GM18873 (cell line): ENCODE measurements around the gene UGT1A3.
"Not testable (repeated sequence)": the region's sequence is repeated elsewhere in the genome, so short reads cannot be mapped to it uniquely, and the experiment has no call there.

ENCODE experiments used
- ATAC-seq: cut with Tn5 transposase; IDR thresholded peaks from one replicate; pipeline ENCODE4 v1.9.1; 2021; ENCODE audit warnings: mild to moderate bottlenecking, moderate library complexity, moderate number of reproducible peaks; ENCODE audit not compliant: unreplicated experiment, low FRiP score

UGT1A3 gene

GRCh38 chr2:233728723-233729301 lies at the start of gene UGT1A3:
UGT1A3 (plus strand) TSS chr2:233729042; CDS start chr2:233729127, 85 bp downstream.
- no peak for ATAC-seq

DNA sequence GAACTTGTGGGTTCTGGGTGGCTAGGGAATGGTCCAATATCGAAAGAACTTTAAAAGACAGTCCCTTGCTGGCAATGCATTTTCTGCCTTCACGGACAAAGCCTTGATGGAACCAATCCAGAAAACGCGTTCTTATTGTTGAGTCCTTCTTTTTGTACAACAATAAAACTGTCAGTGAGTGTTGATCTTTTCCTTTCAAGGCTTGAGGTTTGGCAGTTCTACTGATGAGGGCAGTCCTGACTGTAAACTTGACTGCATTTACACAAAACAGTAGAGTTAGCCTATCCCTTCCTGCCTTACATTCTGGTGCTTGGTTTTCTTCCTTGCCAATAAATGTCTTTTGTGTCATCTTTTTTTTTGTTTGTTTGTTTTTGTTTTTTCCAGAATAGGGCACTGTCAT lies 49.6 kb upstream of the UGT1A3 start:
- no peak for ATAC-seq

GRCh38 chr2:233680361-233681045 lies 48.3 kb upstream of the UGT1A3 start:
- ATAC-seq, result no peak

- no peak for ATAC-seq
These were observed 47.2 kb upstream of the UGT1A3 start, which contains the start of gene UGT1A7 for GRCh38 chr2:233681521-233682099. UGT1A7 (plus strand) TSS chr2:233681901; CDS start chr2:233681938, 37 bp downstream.

- ATAC-seq, result no peak
These were observed 44.2 kb upstream of the UGT1A3 start for GRCh38 chr2:233684640-233685039.

- no peak for ATAC-seq
These were observed 41.9 kb upstream of the UGT1A3 start for GRCh38 chr2:233686928-233687327.

GRCh38 chr2:233688341-233688740 lies 40.5 kb upstream of the UGT1A3 start:
- no peak for ATAC-seq

GRCh38 chr2:233689031-233689430 lies 39.8 kb upstream of the UGT1A3 start:
- ATAC-seq, result no peak

GRCh38 chr2:233689501-233689900 lies 39.3 kb upstream of the UGT1A3 start:
- ATAC-seq, result no peak

GRCh38 chr2:233690444-233690843 lies 38.4 kb upstream of the UGT1A3 start:
- no peak for ATAC-seq

DNA sequence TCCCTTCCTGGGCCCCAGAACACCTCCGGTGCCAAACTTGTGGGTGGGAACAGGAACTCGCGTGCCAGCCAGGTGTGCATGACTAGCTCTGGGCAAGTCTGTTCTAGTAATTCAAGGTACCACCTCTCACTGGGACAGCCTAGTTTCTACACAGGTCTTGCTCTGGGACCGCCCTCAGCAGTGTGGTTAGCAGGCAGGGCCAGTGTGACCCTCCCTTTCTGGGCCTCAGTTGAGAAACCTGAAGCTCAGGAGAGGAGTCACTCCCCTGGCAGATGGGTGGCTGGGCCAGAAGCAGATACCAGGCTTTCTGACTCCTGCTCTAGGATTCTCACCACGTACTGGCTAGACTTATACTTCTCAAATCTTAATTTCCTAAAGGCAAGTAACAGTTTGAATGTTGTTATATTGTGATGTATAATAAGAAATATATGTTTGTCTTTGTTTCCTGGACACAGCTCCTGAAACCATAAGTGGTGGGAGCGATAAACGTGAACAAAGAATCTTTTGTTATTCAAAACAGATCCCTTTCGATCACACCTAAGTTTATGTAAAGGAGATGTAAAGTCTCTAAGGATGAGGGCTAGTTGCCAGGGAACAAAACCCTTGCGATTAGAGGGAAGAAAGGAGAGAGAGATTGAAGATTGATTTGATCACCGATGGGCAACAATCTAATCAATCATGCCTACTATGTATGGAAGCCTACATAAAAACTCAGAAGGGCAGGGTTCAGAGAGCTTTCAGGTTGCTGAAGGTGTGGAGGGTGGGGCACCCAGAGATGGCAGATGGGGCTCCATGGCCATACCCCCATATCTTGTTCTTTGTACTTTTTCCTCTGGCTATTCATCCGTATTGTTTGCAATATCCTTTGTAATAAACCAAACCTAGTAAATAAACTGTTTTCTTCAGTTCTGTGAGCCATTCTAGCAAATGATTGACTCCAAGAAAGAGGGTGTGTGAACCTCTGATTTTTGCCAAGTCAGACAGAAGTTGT lies 37.1 kb upstream of the UGT1A3 start:
- no peak for ATAC-seq

DNA sequence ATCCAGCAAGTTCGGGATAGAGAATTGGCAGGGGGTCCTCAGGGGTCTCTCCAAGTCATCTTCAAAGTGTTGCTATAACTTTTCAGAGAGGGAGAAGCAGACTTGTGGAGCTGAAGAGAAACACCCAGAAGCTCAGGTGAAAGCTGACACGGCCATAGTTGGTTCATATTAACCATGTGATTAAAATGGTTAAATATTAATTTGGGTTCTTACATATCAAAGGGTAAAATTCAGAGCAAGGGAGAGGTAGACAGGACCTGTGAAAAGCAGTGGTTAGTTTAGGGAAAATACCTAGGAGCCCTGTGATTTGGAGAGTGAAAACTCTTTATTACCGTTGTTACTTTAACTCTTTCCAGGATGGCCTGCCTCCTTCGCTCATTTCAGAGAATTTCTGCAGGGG lies 36.2 kb upstream of the UGT1A3 start, which contains the start of gene UGT1A6:
Gene UGT1A6 (plus strand): TSS at position 243 of the 400 bp plus-strand sequence. CDS start 115 bp downstream, at position 358.
- no peak for ATAC-seq

DNA sequence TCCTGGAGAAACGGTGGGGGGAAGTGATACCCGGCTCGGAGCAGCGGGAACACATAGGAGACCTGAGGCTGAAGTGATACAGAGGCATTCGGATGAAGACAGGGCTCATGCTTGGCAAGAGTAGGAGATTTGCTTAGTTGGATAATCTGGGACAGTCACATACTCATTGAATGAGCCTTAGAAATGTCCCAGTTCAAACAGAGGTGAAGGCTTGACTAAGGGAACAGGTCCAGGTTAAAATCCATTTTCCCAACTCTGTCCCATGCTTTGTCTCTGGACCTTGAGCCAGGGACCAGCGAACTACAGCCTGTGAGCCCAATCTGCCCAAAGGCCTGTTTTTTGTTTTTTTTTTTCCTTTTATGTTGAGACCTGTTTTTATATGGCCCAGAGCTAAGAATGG lies 34.9 kb upstream of the UGT1A3 start:
- no peak for ATAC-seq

GRCh38 chr2:233698740-233699139 lies 30.1 kb upstream of the UGT1A3 start:
- ATAC-seq, result no peak

- ATAC-seq, result no peak
These were observed 29.3 kb upstream of the UGT1A3 start for GRCh38 chr2:233699424-233700027.

- ATAC-seq, result no peak
These were observed 28.7 kb upstream of the UGT1A3 start for GRCh38 chr2:233700028-233700635.

DNA sequence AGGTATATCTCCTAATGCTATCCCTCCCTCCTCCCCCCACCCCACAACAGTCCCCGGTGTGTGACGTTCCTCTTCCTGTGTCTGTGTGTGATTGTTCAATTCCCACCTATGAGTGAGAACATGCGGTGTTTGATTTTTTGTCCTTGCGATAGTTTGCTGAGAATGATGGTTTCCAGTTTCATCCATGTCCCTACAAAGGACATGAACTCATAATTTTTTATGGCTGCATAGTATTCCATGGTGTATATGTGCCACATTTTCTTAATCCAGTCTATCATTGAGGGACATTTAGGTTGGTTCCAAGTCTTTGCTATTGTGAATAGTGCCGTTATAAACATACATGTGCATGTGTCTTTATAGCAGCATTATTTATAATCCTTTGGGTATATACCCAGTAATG lies 28.0 kb upstream of the UGT1A3 start:
- not testable (repeated sequence) for ATAC-seq

DNA sequence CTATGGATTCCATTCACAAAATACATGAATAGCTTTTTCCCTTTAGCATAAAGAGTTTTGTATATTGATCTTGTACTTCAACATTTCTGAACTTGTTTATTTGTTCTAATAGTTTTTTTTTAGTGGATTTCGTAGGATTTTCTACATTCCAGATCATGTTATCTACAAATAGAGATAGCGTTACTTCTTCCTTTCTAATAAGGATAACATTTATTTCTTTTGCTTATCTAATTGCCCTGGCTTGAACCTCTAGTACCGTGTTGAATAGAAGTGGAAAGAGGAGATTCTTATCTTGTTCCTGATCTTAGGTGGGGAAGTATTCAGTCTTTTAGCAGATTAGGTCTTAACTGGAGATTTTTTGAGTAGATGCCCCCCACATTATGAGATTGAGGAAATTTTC lies 26.6 kb upstream of the UGT1A3 start:
- no peak for ATAC-seq

GRCh38 chr2:233705911-233706506 lies 22.8 kb upstream of the UGT1A3 start:
- no peak for ATAC-seq
